ENCODE results near the gene AKIRIN1. TPM values are rescaled to one million over a fixed set of nuclear protein-coding genes. Genes with fewer than 3 reads are reported as not detected.

Gene AKIRIN1
- total RNA-seq, 120 experiments from 2014 or later = 53.3 to 106 (median 71.4) TPM

Other genes starting within 250 kb of the AKIRIN1 start
- 10 to 100 TPM; 18.0 to 36.1 (median 25.7) TPM for gene RRAGC, start 131.5 kb upstream of the AKIRIN1 start, total RNA-seq
- 10 to 100 TPM in 1 of 120 experiments, 1 to 10 TPM in 115, under 1 TPM in 4; 0.83 to 11.2 (median 2.3) TPM for gene MYCBP, start 117.9 kb upstream of the AKIRIN1 start, total RNA-seq
- gene GJA9, start 109.7 kb upstream of the AKIRIN1 start, total RNA-seq = under 1 TPM in 45 of 120 experiments, not detected in 75; 0.22 to 0.96 (median 0.38) TPM
- gene RHBDL2, start 49.4 kb upstream of the AKIRIN1 start, total RNA-seq = 10 to 100 TPM in 31 of 120 experiments, 1 to 10 TPM in 89; 1.0 to 34.7 (median 6.8) TPM
- gene NDUFS5, start 35.1 kb downstream of the AKIRIN1 start, total RNA-seq = 100 to 1,000 TPM; 129 to 361 (median 263) TPM
- gene MACF1, start 213.4 kb downstream of the AKIRIN1 start, total RNA-seq = 100 to 1,000 TPM; 403 to 915 (median 551) TPM

Data from dorsolateral prefrontal cortex (tissue), 118 donors.